Measurements from ENCODE around the gene LCE5A. TPM values are rescaled to one million over a fixed set of nuclear protein-coding genes. Genes with fewer than 3 reads are reported as not detected.

Gene LCE5A
- total RNA-seq, 1 donor from 2014 or later = not detected

DNA sequence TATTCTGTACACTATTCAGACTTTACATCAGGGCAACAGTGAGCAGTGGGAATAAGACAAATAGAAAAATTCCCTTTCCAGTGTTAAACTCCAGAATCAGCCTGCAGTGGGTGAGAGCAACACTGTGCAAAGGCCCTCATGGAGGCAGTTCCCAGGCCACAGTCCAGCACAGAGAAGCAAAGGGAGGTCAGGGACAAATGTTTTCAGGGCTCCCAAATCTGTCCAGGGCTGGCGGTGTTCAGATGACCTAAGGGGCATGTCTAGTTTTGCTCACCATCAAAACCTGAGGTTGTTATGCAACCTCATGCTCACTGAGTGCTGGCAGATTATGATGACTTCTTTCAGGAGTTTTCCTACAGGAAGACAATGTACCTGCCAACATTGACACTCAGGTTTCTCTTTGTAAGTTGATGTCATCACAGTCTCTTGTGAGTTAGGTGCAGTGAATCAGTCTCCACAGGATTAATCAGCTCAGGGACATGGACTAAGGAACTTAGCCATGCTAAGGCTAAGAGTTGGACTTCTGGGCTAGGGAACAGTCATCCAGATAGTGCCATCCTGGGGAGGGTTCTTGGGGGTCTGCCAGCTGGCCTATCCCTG lies 3.6 kb upstream of the LCE5A start:
- intact Hi-C loops (cut with DNase I) = no loop called here
- Histone ChIP-seq H3K27me3 (no peaks in the 10 kb centered on the region), H3K9me3 (no peaks in the 10 kb centered on the region), H3K36me3 (no peaks in the 10 kb centered on the region), H3K4me3 (no peak overlapping the region), H3K27ac (no peak overlapping the region), H3K4me1 (no peaks in the 10 kb centered on the region)
- DNase-seq (ENCODE audit: extremely low spot score in 2 of 2) = no peak
- TF ChIP-seq POLR2AphosphoS5 (IDR thresholded peaks at IDR 0.05; ENCODE audit: insufficient read depth in 1 of 2, low read depth in 1 of 2) = peak in 1 of 2 donors; percentile 79
- no peak for TF ChIP-seq POLR2A (IDR thresholded peaks at IDR 0.05)

DNA sequence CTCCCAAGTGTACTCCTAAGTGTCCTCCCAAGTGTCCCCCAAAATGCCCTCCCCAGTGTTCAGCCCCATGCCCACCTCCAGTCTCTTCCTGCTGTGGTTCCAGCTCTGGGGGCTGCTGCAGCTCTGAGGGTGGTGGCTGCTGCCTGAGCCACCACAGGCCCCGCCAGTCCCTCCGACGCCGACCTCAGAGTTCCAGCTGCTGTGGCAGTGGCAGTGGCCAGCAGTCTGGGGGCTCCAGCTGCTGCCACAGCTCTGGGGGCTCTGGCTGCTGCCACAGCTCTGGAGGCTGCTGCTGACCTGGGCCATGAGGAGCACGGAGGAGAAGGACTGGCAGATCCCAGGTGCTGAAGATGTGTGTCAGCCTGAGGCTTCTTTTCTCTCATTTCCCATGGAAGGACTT lies 993 bp downstream of the LCE5A start:
- Histone ChIP-seq H3K4me1 (peaks cover 10% of the 10 kb centered on the region), H3K36me3 (no peaks in the 10 kb centered on the region), H3K9me3 (no peaks in the 10 kb centered on the region), H3K27me3 (no peaks in the 10 kb centered on the region), H3K4me3 (no peak overlapping the region), H3K27ac (no peak overlapping the region)
- TF ChIP-seq POLR2AphosphoS5 (IDR thresholded peaks at IDR 0.05; ENCODE audit: insufficient read depth in 1 of 2, low read depth in 1 of 2) (no peak), CTCF (IDR thresholded peaks at IDR 0.05) (no peak), POLR2A (IDR thresholded peaks at IDR 0.05) (no peak)
- intact Hi-C loops (cut with DNase I) = no loop called here
- no peak for DNase-seq (ENCODE audit: extremely low spot score in 2 of 2)

GRCh38 chr1:152513081-152513480 lies 2.5 kb downstream of the LCE5A start:
- Histone ChIP-seq H3K27ac (no peak overlapping the region), H3K36me3 (no peaks in the 10 kb centered on the region), H3K4me1 (peaks cover 10% of the 10 kb centered on the region), H3K4me3 (no peak overlapping the region), H3K27me3 (no peaks in the 10 kb centered on the region), H3K9me3 (no peaks in the 10 kb centered on the region)
- no peak for DNase-seq (ENCODE audit: extremely low spot score in 2 of 2)
- intact Hi-C loops (cut with DNase I) = no loop called here
- TF ChIP-seq CTCF (IDR thresholded peaks at IDR 0.05) (no peak), POLR2AphosphoS5 (IDR thresholded peaks at IDR 0.05; ENCODE audit: insufficient read depth in 1 of 2, low read depth in 1 of 2) (no peak), POLR2A (IDR thresholded peaks at IDR 0.05) (no peak)

DNA sequence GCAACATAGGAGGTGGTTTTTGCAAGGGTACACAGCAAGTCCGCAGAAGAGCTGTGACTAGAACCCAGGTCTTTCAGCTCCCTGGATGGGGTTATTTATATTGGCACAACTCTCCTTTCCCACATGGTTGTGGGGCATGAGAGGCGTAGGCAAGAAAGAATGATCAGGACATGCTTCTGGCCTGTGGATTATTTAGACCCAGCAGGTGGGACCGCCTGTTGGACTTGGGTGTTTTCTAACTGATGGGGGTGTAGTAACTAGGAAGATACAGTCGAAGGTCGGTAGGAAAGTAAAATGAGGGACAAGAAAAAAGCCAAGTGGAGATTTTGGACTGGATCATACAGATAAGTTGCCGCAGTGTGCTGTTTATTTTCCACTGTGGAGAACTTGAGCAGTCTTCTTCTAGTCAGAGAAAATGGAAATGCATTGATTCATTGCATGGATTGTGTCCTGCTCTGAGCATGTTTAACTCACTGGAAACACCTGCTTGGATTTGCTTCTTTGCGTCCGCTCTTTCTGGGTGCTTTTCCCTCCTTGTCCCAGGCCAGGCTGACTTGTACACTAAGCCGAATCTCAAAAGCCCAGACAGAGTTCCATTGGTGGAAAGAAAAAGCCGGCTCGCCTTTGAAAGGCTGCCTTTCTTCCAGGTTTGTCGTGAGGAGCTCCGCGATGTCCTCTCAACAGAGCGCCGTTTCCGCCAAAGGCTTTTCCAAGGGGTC lies 4.3 kb downstream of the LCE5A start:
- Histone ChIP-seq H3K27ac (peak overlapping the region; percentile 4), H3K9me3 (no peaks in the 10 kb centered on the region), H3K4me3 (peak overlapping the region; percentile 4 to 29), H3K4me1 (peaks cover 10% of the 10 kb centered on the region), H3K27me3 (no peaks in the 10 kb centered on the region), H3K36me3 (no peaks in the 10 kb centered on the region)
- DNase-seq (ENCODE audit: extremely low spot score in 2 of 2) = no peak
- intact Hi-C loops (cut with DNase I) = no loop called here
- TF ChIP-seq POLR2AphosphoS5 (IDR thresholded peaks at IDR 0.05; ENCODE audit: insufficient read depth in 1 of 2, low read depth in 1 of 2) = no peak
- no peak for TF ChIP-seq POLR2A (IDR thresholded peaks at IDR 0.05)
- TF ChIP-seq CTCF (IDR thresholded peaks at IDR 0.05) = no peak

GRCh38 chr1:152515434-152515783 lies 4.8 kb downstream of the LCE5A start:
- peaks cover 10% of the 10 kb centered on the region for H3K4me1 ChIP-seq
- peak overlapping the region; percentile 4 for H3K27ac ChIP-seq
- no peaks in the 10 kb centered on the region for H3K27me3 ChIP-seq
- H3K9me3 ChIP-seq = no peaks in the 10 kb centered on the region
- peak overlapping the region; percentile 4 to 29 for H3K4me3 ChIP-seq
- no peak for TF ChIP-seq CTCF (IDR thresholded peaks at IDR 0.05)
- TF ChIP-seq POLR2AphosphoS5 (IDR thresholded peaks at IDR 0.05; ENCODE audit: insufficient read depth in 1 of 2, low read depth in 1 of 2) = no peak
- no peak for TF ChIP-seq POLR2A (IDR thresholded peaks at IDR 0.05)
- intact Hi-C loops (cut with DNase I) = no loop called here
- no peaks in the 10 kb centered on the region for H3K36me3 ChIP-seq
- DNase-seq (ENCODE audit: extremely low spot score in 2 of 2) = no peak
